ENCODE results near the gene EXOC6. TPM values are rescaled to one million over a fixed set of nuclear protein-coding genes. Genes with fewer than 3 reads are reported as not detected.

The EXOC6 gene
- total and polyA plus RNA-seq, 2 of the 13 experiments (the other 11 are each of a cell fraction or from before 2014, with no cell fraction given), result 22.2 to 29.2 TPM

DNA sequence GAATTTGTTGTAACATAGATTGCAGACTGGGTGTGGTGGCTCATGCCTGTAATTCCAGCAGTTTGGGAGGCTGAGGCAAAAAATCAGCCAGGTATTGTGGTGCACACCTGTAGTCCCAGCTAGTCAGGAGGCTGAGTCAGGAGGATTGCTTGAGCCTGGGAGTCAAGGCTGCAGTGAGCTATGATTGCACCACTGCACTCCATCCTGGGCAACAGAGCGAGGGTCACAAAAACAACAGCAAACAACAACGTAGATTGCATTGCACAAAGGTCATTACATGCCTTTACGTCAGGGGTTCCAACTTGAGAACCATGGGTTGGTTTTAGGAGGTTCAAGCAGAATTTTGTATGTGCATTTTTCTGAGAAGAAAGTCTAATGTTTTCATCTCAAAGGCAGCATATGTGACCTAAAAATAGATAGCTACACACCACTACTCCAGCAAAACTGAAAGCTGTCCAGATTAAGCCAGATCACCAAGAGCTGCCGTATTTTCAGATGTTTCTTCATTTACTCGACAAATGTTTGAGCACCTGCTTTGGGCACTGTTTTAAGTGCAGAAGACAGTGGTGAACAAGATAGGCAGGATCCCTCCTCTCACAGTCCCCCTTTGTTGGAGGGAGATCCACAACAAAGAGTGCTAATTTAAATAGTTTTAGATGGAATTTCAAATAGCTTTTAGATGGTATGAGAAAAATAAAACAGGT lies 183.9 kb downstream of the EXOC6 start (continued):
- TF ChIP-seq HDAC1 (CRISPR knock-in tag; IDR thresholded peaks at IDR 0.05) (peak; percentile 47; the same call in 1 of the 2 replicates), NCOR1 (IDR thresholded peaks at IDR 0.05; ENCODE audit: borderline replicate concordance, low read length) (0 out of 2 replicates have a peak, but pooled peaks have one; percentile 6), POGZ (CRISPR knock-in tag; IDR thresholded peaks at IDR 0.05) (peak; percentile 79), CEBPG (CRISPR knock-in tag; IDR thresholded peaks at IDR 0.05) (peak; percentile 74), TSC22D2 (CRISPR knock-in tag; IDR thresholded peaks at IDR 0.05; ENCODE audit: borderline replicate concordance) (no peak), NR2C2 (CRISPR knock-in tag; IDR thresholded peaks at IDR 0.05; ENCODE audit: borderline replicate concordance) (peak; percentile 41; the same call in 1 of the 2 replicates), NAIF1 (CRISPR knock-in tag; IDR thresholded peaks at IDR 0.05; ENCODE audit: borderline replicate concordance) (no peak), ZNF777 (CRISPR knock-in tag; IDR thresholded peaks at IDR 0.05) (no peak), CEBPB (IDR thresholded peaks at IDR 0.05; ENCODE audit: borderline replicate concordance, low read depth, low read length) (peak; percentile 75), HCFC1 (IDR thresholded peaks at IDR 0.05; ENCODE audit: low read depth, low read length) (no peak), SPEN (CRISPR knock-in tag; IDR thresholded peaks at IDR 0.05; ENCODE audit: low read depth) (no peak), SALL1 (CRISPR knock-in tag; IDR thresholded peaks at IDR 0.05) (peak; percentile 46; the same call in 1 of the 2 replicates), FOXP1 (IDR thresholded peaks at IDR 0.05) (peak; percentile 49; the same call in 1 of the 2 replicates), FOXP1 (CRISPR knock-in tag; IDR thresholded peaks at IDR 0.05) (peak; percentile 87), EHMT2 (IDR thresholded peaks at IDR 0.05; ENCODE audit: borderline replicate concordance, low read depth, low read length) (peak; percentile 29; the same call in 1 of the 2 replicates), ASH2L (IDR thresholded peaks at IDR 0.05; ENCODE audit: insufficient read length, low read depth, low read length) (no peak)
- TF ChIP-seq, protein P1, sequence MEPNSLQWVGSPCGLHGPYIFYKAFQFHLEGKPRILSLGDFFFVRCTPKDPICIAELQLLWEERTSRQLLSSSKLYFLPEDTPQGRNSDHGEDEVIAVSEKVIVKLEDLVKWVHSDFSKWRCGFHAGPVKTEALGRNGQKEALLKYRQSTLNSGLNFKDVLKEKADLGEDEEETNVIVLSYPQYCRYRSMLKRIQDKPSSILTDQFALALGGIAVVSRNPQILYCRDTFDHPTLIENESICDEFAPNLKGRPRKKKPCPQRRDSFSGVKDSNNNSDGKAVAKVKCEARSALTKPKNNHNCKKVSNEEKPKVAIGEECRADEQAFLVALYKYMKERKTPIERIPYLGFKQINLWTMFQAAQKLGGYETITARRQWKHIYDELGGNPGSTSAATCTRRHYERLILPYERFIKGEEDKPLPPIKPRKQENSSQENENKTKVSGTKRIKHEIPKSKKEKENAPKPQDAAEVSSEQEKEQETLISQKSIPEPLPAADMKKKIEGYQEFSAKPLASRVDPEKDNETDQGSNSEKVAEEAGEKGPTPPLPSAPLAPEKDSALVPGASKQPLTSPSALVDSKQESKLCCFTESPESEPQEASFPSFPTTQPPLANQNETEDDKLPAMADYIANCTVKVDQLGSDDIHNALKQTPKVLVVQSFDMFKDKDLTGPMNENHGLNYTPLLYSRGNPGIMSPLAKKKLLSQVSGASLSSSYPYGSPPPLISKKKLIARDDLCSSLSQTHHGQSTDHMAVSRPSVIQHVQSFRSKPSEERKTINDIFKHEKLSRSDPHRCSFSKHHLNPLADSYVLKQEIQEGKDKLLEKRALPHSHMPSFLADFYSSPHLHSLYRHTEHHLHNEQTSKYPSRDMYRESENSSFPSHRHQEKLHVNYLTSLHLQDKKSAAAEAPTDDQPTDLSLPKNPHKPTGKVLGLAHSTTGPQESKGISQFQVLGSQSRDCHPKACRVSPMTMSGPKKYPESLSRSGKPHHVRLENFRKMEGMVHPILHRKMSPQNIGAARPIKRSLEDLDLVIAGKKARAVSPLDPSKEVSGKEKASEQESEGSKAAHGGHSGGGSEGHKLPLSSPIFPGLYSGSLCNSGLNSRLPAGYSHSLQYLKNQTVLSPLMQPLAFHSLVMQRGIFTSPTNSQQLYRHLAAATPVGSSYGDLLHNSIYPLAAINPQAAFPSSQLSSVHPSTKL (CRISPR knock-in tag; IDR thresholded peaks at IDR 0.05), result 0 out of 2 replicates have a peak, but pooled peaks have one; percentile 13
- TF ChIP-seq, protein P2, sequence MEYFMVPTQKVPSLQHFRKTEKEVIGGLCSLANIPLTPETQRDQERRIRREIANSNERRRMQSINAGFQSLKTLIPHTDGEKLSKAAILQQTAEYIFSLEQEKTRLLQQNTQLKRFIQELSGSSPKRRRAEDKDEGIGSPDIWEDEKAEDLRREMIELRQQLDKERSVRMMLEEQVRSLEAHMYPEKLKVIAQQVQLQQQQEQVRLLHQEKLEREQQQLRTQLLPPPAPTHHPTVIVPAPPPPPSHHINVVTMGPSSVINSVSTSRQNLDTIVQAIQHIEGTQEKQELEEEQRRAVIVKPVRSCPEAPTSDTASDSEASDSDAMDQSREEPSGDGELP (IDR thresholded peaks at IDR 0.05; ENCODE audit: borderline replicate concordance, low read depth), result no peak
- TF ChIP-seq, protein P3, sequence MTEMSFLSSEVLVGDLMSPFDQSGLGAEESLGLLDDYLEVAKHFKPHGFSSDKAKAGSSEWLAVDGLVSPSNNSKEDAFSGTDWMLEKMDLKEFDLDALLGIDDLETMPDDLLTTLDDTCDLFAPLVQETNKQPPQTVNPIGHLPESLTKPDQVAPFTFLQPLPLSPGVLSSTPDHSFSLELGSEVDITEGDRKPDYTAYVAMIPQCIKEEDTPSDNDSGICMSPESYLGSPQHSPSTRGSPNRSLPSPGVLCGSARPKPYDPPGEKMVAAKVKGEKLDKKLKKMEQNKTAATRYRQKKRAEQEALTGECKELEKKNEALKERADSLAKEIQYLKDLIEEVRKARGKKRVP (CRISPR knock-in tag; IDR thresholded peaks at IDR 0.05), result peak in 1 of 2 experiments; percentile 47; a peak in 1 of 4 replicates
- TF ChIP-seq, protein P4, sequence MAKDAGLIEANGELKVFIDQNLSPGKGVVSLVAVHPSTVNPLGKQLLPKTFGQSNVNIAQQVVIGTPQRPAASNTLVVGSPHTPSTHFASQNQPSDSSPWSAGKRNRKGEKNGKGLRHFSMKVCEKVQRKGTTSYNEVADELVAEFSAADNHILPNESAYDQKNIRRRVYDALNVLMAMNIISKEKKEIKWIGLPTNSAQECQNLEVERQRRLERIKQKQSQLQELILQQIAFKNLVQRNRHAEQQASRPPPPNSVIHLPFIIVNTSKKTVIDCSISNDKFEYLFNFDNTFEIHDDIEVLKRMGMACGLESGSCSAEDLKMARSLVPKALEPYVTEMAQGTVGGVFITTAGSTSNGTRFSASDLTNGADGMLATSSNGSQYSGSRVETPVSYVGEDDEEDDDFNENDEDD (CRISPR knock-in tag; IDR thresholded peaks at IDR 0.05; ENCODE audit: borderline replicate concordance), result no peak
- TF ChIP-seq, protein P5, sequence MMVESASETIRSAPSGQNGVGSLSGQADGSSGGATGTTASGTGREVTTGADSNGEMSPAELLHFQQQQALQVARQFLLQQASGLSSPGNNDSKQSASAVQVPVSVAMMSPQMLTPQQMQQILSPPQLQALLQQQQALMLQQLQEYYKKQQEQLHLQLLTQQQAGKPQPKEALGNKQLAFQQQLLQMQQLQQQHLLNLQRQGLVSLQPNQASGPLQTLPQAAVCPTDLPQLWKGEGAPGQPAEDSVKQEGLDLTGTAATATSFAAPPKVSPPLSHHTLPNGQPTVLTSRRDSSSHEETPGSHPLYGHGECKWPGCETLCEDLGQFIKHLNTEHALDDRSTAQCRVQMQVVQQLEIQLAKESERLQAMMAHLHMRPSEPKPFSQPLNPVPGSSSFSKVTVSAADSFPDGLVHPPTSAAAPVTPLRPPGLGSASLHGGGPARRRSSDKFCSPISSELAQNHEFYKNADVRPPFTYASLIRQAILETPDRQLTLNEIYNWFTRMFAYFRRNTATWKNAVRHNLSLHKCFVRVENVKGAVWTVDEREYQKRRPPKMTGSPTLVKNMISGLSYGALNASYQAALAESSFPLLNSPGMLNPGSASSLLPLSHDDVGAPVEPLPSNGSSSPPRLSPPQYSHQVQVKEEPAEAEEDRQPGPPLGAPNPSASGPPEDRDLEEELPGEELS (CRISPR knock-in tag; IDR thresholded peaks at IDR 0.05), result peak; percentile 76
